GM21515 (cell line): ENCODE results near the gene RXRB.

Experiments used
- ATAC-seq: cut with Tn5 transposase; IDR thresholded peaks from one replicate; pipeline ENCODE4 v1.9.1; 2021; ENCODE audit not compliant: unreplicated experiment

The RXRB gene

GRCh38 chr6:33212857-33213165 lies 12.3 kb upstream of the RXRB start:
- ATAC-seq, result no peak

- no peak for ATAC-seq
Measured at GRCh38 chr6:33211666-33212422, 11.4 kb upstream of the RXRB start.

- ATAC-seq, result no peak
Measured at GRCh38 chr6:33211136-33211535, 10.7 kb upstream of the RXRB start.

- no peak for ATAC-seq
Measured at GRCh38 chr6:33209856-33210255, 9.4 kb upstream of the RXRB start.

- ATAC-seq, result no peak
Measured at GRCh38 chr6:33208091-33208967, 7.9 kb upstream of the RXRB start, which contains the start of gene RING1. TSS of gene RING1 (plus strand) at chr6:33208500. CDS start at chr6:33208823, 323 bp downstream.

GRCh38 chr6:33207552-33208090 lies 7.2 kb upstream of the RXRB start:
- ATAC-seq, result no peak

GRCh38 chr6:33206864-33207551 lies 6.5 kb upstream of the RXRB start:
- ATAC-seq, result no peak

- no peak for ATAC-seq
Measured at GRCh38 chr6:33206027-33206863, 5.8 kb upstream of the RXRB start.

GRCh38 chr6:33205191-33206026 lies 4.9 kb upstream of the RXRB start:
- ATAC-seq, result no peak

GRCh38 chr6:33204415-33205190 lies 4.1 kb upstream of the RXRB start, which contains the start of gene HSD17B8:
TSS of gene HSD17B8 (plus strand) at chr6:33204655. CDS start at chr6:33204669, 14 bp downstream.
- ATAC-seq, result peak; percentile 42

GRCh38 chr6:33204165-33204414 lies 3.6 kb upstream of the RXRB start:
- no peak for ATAC-seq

GRCh38 chr6:33203443-33204164 lies 3.1 kb upstream of the RXRB start:
- no peak for ATAC-seq

- no peak for ATAC-seq
Measured at GRCh38 chr6:33202799-33203198, 2.3 kb upstream of the RXRB start.

GRCh38 chr6:33201935-33202334 lies 1.5 kb upstream of the RXRB start:
- ATAC-seq, result no peak

- peak; percentile 1 for ATAC-seq
Measured at GRCh38 chr6:33201147-33201545, 681 bp upstream of the RXRB start.

- ATAC-seq, result peak; percentile 6
Measured at GRCh38 chr6:33199687-33200218, 712 bp downstream of the RXRB start.

- no peak for ATAC-seq
Measured at GRCh38 chr6:33198853-33199436, 1.5 kb downstream of the RXRB start.
